GM21717 (cell line): Measurements from ENCODE around the gene SULF2.

ENCODE experiments used
- ATAC-seq: cut with Tn5 transposase; IDR thresholded peaks from one replicate; pipeline ENCODE4 v1.9.1; 2021; ENCODE audit warnings: mild to moderate bottlenecking, moderate library complexity; ENCODE audit not compliant: unreplicated experiment

The SULF2 gene

DNA sequence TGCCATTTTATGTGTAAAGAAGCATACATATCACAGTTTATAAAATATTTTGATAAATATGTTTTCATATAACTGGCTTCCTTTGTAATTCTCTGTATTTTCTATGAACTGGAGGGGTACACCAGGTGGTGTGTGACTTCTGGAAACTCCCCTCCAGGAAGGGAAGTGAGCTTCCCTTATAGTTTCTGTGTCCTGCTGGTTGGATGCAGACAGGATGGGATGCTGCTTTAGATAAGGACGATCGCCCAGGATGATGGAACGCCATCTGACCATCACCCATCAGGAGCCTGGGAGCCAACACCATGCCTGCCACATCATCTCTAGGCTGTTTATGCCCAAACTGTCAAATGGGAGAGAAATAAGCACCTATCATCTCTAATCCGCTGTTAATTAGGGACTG, 66.1 kb downstream of the SULF2 start:
- ATAC-seq: no peak

DNA sequence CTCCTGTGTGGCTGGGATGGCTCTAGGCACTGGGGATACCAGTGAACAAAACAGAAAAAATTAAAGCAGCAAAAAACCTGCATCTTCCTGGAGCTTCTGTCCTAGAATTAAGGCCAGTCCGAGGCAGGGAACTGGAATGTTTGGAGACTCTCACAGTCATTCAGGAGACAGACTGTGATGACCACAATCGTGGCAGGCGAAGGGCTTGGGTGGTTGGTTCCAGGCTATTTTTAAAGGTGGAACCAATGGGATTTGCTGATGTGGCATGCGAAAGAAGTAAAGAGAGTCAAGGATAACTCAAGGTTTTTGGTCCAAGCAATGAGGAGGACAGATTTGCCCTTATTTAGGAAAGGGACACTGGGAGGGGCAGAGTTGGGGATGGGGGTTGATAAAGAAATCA, 66.9 kb downstream of the SULF2 start:
- ATAC-seq: no peak

DNA sequence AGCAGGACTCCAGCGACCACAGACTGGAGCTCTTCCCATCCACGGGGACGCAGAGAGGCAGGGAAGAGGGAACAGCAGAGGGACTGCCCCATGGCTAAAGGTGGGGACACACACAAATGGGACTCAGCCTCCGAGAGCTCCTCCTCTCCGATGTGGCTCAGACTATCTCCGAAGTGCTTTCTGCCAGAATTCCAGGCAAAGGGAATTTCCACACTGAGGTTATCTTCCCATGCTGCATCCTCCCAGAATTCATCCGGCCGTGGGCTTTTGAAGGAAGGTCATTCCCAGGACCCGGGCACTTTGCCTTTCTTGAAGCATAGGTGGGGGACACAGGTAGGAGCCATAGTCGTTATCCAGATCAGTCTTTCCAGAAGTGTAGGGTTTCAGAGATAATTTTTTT, 67.9 kb downstream of the SULF2 start:
- no peak for ATAC-seq

DNA sequence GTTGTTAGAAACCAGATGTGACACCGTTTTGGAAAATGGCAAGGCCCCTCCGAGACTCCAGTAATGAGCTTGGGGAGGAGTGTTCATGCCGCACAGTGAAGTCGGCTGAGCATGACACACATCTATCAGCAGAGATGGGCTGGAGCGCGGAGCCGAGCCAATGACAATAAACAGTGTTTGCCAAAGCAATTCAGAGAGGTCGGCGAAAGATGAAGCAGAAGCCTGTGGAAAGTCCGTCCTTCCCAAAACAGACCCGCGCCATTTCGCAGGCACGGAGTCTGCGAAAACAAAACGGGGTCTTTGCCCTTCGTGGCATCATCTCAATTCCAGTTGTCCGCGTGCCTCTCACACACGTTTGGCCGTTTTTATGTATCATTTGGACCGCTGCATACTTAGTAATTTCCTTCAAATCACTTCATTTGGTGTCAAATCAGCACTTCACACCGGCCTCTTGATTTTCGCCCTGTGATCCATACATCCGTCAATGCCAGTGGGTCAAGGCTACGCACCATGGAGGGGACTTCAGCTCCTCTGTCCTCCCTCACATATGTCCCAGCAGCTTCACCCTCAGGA, 71.3 kb downstream of the SULF2 start:
- ATAC-seq: no peak

DNA sequence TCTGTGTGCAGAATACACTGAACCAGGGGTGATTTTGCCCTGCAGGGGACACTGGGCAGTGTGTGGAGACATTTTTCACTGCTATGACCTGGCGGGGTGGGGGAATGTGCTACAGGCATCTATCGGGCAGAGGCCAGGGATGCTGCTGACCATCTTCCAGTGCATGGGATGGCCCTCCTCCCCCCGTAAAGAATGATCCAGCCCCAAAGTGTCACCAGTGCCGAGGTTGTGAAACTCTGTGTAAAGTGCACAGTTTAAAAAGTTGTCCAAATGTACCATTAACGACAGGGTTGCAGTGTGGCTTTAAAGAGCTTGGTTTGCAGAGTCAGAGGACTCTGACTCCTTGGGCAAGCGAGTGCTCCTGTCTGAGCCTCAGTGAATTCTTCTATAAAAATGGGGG, 72.1 kb downstream of the SULF2 start:
- no peak for ATAC-seq

DNA sequence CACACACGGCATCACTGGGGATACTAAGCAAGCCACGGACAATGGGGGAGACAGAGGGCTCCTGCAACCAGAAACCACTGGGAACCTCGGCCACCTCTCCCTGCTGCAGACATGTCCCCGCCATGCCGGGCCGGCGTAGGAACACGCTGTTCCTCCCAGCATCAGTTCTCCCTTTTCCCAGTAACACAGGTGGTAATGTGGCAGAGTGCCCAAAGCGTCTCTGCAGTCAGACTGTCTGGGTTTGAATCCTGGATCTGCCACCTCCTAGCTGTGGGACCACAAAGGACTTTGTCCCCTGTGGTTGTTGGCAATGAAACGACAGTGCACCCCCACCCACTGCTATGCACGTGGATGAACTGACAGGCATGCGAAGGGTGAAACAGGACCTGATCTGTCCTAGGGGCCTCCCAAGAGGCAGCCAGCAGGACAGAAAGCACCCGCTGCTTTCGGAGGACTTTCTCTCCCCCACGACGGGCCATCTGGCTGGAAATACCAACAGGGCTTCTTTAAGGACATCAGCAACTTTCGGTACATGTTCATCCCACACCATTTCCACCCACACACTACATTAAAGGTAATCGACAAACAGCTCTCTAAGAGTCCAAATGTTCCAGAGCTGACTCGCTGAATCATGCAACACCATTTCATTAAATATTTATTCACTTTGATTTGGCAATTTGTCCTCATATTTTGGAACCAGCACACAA, 74.1 kb downstream of the SULF2 start:
- ATAC-seq: no peak

DNA sequence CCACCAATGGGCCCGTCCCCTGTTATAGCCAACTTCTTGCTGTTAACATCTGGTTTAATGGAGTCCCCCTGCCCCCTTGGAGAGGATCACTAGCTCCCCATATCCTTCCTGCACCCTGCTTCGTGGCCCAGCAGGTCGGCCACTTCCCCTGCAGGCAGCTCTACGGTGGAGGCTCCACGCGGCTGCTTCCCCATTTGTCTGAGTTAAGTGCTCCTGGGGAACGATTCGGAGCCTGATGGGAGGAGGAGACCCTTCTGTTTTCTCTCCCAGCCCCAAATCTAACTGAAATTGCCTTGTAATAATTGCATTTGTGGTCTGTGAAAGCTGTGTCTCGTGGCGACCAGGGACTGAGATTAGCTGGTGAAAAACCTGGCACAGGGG, 74.6 kb downstream of the SULF2 start:
- no peak for ATAC-seq

DNA sequence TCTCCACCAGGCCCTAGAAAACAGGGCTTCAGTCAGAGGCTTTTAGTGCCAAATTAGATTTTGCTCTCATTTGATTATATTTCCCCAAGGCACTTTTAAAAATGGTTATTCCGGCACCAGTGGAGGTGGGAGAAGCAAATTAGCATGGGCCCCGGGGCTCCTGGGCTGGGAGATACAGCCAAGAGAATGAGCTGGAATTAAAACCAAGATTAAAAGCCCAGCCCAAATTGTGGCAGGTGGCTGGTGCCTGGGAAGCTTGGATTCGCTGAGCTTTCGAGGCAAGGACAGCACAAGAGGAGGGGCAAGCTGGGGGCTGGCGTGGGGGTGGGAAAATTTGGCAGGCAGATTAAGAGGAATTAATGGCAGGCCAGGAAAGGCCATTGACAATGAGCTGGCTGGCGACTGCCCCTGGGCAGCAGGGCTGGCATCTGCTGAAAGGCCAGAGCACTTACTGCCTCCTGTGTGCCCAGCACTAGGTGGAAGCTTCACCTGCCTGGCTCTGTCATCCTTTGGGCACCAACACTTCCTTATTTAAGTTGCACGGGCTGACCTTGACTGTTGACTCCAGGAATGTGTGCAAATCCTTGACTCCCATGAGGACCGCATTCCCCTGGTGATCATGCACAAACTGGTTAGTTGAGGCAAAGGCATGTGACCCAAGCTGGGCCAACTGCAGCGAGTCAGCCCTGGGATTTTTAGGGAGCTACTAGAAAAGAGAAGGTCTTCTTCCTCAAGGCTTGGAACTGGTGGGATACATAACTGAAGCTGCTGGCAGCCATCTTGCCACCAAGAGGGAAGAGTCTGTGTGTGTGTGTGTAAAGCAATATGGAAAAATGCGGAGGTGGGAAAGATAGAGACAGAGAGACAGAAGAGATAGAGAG, 76.1 kb downstream of the SULF2 start:
- ATAC-seq: no peak

DNA sequence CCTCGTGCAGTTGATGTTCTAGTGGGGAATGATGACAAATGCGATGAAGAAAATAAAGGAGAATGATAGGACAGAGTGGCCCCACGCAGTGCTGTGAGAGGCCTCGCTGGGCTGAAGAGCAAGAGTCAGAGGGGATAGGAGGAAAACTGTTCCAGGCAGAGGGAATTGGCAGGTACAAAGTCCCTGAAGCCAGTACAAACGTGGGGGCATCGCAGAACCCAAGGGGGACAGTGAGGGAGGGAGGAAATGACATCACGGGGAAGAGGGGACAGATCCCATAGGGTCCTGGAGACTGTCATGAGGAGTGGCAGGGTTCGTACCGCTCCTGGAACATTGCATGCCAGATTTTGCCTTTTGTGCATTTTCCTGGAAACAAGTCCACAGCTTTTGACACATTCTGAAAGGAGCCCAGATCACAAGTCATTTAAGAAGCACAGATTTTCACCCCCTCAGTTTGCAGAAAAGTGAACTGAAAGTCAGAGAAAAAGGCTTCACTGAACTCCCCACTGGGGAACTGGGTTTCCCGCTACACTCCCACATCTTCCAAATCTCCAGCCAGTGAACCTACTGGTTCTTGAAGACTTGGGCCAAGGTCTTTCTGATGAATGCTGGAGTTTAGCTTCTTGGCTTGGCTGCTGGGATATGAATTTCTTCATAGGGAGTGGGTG, 77.0 kb downstream of the SULF2 start:
- ATAC-seq: no peak

DNA sequence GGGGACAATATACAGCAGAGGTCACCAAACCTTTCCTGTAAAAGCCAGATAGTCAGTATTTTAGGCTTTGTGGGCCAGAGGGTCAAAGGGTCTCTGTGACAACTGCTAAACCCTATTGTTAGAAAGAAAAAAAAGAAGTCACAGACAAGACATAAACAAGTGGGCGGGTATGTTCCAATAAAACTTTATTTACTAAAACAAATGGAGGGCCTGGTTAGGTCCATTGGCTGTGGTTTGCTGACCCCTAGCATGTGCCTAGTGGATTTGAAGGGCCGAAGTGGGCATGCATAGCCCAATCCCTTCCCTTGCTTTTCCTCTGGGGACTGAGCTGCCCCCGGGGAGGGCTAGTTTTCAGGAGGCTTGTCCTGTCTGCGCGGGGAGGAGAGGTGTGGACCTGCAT, 78.9 kb downstream of the SULF2 start:
- no peak for ATAC-seq

DNA sequence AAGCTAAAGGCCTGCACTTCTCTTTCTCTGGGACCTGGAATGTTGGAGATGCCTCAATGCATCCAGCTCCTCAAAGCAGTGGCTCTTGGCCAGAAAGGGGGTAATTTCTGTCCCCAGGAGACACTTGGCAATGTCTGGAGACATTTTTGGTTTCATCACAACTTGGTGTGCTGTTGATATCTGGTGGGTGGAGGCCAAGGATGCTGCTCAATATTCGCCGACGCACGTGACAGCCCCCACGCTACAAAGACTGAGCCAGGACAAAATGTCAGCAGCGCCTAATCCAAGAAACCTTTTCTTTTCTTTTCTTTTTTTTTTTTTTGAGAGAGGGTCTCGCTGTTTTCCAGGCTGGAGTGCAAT, 79.8 kb downstream of the SULF2 start:
- ATAC-seq: no peak

DNA sequence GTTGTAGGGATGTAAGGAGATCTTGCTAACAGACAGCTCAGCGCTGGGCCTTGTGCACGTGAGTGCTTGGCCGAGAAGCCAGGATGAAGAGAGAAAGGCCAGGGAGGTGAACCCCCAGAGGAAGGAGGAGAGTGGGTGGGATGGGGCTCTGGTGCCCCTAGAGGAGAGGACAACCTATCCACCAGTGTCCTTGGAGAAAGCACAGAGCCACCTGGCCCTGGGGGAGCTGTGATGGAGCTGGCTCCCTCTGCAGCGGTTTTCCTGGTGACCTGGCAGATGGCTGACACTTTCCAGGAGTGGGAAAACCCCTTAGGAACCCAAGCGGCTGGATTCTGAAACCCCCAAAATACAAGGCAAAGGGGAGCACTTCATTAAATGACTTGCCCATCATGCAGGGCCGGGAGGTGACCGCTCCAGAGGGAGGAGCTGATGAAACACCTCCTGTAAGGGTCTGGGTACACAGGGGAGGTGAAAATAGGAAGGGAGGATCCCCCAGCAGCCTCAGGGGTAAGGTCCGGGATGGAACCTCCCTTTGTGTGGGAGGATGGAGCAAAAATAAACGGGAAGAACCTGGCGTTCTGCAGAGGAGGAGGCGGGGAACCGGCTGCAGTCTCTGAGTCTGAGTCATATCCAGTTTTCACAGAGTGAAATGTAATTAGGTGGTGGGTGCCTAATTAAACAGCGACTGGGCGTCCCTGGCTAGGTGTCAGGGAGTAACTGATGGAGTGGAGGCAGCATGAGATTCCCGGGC, 80.4 kb downstream of the SULF2 start:
- ATAC-seq: no peak

DNA sequence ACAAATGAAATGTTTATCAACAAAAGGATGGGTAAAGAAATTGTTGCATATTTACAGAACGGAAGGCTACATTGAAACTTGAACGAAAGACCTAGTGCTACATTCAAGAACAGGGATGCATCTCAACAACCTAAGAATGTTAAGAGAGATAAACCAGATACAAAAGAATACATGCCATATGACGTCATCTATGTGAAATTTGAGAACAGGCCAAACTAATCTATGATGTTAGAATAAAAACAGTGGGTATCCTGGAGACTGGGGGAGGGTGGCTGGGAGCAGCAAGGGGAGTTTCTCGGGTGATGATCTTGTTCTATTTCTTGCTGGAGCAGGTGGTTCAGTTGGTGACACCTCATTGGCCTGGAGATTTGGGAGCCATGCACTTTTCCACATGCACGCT, 81.5 kb downstream of the SULF2 start:
- ATAC-seq: no peak

DNA sequence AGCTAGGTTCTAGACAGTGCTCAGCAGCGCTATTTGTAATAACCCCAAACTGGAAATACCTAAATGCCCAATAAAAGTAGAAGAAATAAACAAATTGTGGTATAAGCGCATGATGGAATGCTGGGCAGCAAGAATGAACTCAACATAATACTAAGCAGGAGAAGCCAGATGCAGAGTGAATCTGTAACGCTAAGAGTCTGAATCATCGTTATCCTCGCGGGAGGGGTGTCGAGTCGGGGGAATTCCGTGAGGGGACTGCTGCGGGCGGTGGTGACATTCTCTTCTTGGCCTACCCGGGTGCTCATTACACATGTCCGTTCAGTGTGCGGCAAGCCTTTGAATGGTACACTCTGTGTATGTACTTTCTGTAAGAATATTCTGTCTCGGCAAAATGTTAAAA, 83.7 kb downstream of the SULF2 start:
- ATAC-seq: no peak

DNA sequence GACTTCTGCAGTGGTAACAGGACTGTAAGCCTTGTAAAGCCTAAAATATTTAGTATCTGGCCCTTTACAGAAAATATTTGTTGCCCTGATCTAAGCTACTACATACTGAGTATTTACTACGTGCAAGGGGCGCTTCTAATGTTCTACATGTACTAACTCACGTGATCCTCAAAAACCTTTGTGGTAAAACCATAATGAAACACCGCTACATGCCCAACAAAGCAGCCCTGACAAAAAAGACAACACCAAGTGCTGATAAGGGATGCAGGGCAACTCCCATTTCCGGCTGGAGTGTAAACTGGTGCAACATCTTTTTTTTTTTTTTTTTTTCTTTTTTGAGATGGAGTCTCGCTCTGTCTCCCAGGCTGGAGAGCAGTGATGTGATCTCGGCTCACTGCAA, 85.0 kb downstream of the SULF2 start:
- ATAC-seq: no peak

DNA sequence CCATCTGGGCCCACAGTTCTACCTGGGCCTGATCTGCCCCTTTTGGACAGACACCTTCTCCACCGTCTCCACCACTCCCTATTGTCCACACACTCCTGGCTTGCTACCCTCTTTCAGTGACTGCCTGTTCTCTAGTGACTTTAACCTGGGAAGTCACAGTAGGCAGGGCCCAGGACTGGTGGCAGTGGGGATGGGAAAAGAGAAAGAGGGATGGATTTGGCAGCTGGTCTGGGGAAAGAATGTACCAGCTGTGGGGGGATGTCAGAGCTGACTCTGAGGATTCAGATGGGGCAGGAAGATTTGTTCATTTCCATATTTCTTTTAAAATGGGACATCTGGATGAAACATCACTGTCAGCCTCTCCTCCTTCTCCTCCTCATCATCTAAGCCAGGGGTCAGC, 85.5 kb downstream of the SULF2 start:
- ATAC-seq: no peak

DNA sequence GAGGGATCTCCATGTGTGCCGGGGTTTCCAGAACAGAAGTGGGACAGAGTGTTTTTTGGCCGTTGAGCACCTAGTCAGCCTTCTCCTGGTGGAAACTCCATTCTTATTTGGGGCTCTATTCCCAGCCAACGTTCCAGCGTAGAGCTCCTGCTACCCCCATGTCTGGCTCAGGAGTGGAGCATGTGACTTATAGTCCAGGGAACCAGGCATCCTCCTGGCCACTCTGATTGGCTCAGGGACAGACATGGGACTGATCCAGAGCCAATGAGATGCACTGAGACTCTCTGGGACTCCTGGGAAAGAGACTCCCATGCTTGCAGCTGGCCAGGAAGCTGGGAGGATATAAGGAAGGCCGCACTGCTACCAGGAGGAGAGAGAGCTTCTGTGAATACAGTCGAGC, 87.1 kb downstream of the SULF2 start:
- ATAC-seq: no peak

DNA sequence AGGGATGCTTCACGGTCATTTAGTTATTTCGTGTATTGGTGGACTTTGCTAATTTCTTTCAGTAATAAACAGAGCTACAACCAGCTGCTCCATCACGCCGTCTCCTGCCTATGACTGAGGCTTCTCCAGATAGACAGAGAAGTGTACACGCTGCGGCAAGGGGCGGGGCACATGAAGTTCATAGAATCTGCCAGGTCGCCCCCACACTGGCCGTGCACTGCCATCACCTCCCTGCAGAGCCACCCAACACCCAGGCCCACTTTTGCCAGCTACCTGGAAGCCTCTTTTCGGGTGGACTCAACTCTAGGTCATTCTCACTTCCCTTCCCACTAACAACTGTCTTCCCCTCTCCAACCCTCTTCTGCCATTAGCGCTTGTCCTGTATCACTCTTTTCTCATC, 88.4 kb downstream of the SULF2 start:
- ATAC-seq: no peak

DNA sequence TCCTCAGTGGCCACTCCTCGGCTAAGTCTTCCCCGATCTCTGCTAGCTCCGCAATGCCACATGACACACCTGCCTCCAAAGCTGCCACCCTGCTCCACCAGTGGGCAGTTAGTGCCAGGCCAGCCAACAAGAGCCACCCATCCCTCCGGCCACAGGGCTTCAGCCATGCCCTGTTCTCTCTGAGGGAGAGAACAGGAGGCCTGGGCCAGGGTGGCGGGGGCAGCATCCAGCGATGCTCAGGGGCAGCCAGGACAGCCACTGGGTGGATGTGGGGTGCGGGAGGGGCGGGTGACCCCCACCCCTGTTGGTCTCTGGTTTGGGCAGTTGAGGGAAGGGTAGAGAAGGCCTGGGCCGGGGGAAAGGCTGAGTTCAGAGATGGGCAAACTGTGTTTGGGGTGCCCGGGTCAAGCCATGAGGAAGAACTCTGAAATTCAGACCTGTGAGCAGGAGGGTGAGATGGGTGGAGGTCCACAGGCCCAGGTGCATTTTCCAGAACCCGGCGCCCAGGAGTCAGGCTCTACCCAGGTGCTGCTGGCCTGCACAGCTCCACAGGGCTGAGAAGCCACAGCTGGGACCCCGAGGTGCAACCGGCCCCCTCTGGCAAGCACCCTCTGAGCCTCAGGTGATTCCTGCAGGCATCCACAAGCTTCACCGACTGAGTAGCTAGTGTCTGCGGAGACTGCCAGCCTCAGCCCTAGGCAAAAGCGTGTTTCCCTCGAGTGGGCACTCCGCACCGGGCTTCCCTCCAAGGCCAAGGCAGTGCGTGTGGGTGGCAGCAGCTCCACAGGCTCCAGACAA, 91.1 kb downstream of the SULF2 start:
- no peak for ATAC-seq

DNA sequence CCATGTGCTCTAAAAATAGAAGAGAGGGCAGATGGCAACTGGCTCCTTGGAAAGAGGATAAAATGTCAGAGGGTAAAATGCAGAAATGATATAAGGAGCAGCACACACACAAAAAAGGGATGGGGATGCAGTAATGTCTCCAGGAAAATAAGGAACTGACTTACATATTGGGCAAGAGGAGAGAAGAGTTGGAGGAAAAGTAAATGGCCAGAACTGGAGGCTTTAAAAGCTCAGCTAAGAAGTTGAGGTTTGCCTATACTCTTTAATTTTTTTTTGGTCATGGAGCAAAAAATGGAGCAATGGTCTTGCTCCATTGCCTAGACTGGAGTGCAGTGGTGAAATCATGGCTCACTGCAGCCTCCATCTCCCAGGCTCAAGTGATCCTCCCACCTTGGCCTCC, 93.7 kb downstream of the SULF2 start:
- ATAC-seq: no peak
